GM18511 (cell line): ENCODE measurements around the gene COL23A1.
"Not testable (repeated sequence)": the region's sequence is repeated elsewhere in the genome, so short reads cannot be mapped to it uniquely, and the experiment has no call there.

Source experiments
- ATAC-seq: cut with Tn5 transposase; IDR thresholded peaks from one replicate; pipeline ENCODE4 v1.9.1; 2021; ENCODE audit warnings: mild to moderate bottlenecking, moderate library complexity; ENCODE audit not compliant: unreplicated experiment

COL23A1 gene

GRCh38 chr5:178208540-178209227 is 381.5 kb downstream of the COL23A1 start:
- ATAC-seq, result no peak

- no peak for ATAC-seq
Measured at GRCh38 chr5:178207917-178208280, 382.3 kb downstream of the COL23A1 start.

- no peak for ATAC-seq
Measured at GRCh38 chr5:178207183-178207916, 382.8 kb downstream of the COL23A1 start.

GRCh38 chr5:178206166-178207101 is 383.8 kb downstream of the COL23A1 start:
- ATAC-seq, result no peak

- no peak for ATAC-seq
Measured at GRCh38 chr5:178205749-178206047, 384.5 kb downstream of the COL23A1 start.

- ATAC-seq, result peak; percentile 63
Measured at GRCh38 chr5:178204935-178205748, 385.1 kb downstream of the COL23A1 start.

GRCh38 chr5:178204182-178204934 is 385.8 kb downstream of the COL23A1 start, which contains the start of gene HNRNPAB:
TSS of gene HNRNPAB (plus strand) at chr5:178204533. CDS start at chr5:178204838, 305 bp downstream.
- peak; percentile 85 for ATAC-seq

- ATAC-seq, result peak; percentile 17
Measured at GRCh38 chr5:178203670-178204181, 386.5 kb downstream of the COL23A1 start.

GRCh38 chr5:178202541-178202940 is 387.7 kb downstream of the COL23A1 start:
- no peak for ATAC-seq

GRCh38 chr5:178201927-178202235 is 388.3 kb downstream of the COL23A1 start:
- no peak for ATAC-seq

GRCh38 chr5:178201221-178201926 is 388.8 kb downstream of the COL23A1 start:
- ATAC-seq, result no peak

GRCh38 chr5:178199581-178200434 is 390.4 kb downstream of the COL23A1 start:
- no peak for ATAC-seq

- no peak for ATAC-seq
Measured at GRCh38 chr5:178198706-178199105, 391.5 kb downstream of the COL23A1 start.

- not testable (repeated sequence) for ATAC-seq
Measured at GRCh38 chr5:178198151-178198550, 392.0 kb downstream of the COL23A1 start.

- ATAC-seq, result no peak
Measured at GRCh38 chr5:178196986-178197385, 393.2 kb downstream of the COL23A1 start.

- ATAC-seq, result no peak
Measured at GRCh38 chr5:178196281-178196812, 393.8 kb downstream of the COL23A1 start.

- ATAC-seq, result no peak
Measured at GRCh38 chr5:178194026-178194425, 396.2 kb downstream of the COL23A1 start.

GRCh38 chr5:178193251-178193809 is 396.9 kb downstream of the COL23A1 start:
- ATAC-seq, result no peak
